ENCODE results near the gene ERICH2.

DNA sequence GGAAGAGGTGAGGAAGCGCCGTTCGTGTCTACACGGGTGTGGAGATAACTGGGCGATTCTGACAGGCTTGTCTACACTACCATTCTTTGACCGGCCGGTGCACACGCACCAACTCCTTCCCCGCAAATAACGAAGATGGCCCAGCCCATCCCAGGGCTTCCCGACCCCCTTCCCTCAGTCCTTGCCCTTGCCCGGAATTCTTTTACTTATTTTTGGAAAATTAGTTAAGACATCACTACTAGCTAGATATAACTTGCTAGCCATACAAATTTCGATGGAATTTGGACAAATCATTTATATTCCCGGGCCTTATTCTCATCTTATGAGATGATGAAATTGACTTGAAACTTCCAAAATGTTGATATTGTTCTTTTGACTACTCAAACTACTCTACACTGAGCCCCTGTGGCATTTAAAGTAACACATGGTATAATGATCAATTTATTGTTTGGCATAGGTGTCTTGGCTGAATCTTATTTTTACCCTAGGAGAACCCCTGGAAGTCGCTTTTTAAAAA is 1.3 kb downstream of the ERICH2 start:
- TF ChIP-seq, protein P1, sequence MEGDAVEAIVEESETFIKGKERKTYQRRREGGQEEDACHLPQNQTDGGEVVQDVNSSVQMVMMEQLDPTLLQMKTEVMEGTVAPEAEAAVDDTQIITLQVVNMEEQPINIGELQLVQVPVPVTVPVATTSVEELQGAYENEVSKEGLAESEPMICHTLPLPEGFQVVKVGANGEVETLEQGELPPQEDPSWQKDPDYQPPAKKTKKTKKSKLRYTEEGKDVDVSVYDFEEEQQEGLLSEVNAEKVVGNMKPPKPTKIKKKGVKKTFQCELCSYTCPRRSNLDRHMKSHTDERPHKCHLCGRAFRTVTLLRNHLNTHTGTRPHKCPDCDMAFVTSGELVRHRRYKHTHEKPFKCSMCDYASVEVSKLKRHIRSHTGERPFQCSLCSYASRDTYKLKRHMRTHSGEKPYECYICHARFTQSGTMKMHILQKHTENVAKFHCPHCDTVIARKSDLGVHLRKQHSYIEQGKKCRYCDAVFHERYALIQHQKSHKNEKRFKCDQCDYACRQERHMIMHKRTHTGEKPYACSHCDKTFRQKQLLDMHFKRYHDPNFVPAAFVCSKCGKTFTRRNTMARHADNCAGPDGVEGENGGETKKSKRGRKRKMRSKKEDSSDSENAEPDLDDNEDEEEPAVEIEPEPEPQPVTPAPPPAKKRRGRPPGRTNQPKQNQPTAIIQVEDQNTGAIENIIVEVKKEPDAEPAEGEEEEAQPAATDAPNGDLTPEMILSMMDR (IDR thresholded peaks at IDR 0.05) = no peak
- TF ChIP-seq, protein P2, sequence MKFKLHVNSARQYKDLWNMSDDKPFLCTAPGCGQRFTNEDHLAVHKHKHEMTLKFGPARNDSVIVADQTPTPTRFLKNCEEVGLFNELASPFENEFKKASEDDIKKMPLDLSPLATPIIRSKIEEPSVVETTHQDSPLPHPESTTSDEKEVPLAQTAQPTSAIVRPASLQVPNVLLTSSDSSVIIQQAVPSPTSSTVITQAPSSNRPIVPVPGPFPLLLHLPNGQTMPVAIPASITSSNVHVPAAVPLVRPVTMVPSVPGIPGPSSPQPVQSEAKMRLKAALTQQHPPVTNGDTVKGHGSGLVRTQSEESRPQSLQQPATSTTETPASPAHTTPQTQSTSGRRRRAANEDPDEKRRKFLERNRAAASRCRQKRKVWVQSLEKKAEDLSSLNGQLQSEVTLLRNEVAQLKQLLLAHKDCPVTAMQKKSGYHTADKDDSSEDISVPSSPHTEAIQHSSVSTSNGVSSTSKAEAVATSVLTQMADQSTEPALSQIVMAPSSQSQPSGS (CRISPR knock-in tag; IDR thresholded peaks at IDR 0.05; ENCODE audit: borderline replicate concordance, low read depth) = no peak

Measured in WTC11 (cell line).